Measurements from ENCODE around the gene FXYD4. TPM values are rescaled to one million over a fixed set of nuclear protein-coding genes. Genes with fewer than 3 reads are reported as not detected.
"Not testable (repeated sequence)": the region's sequence is repeated elsewhere in the genome, so short reads cannot be mapped to it uniquely, and the experiment has no call there.

The FXYD4 gene
- total RNA-seq, 3 donors from 2014 or later: not detected

GRCh38 chr10:43327986-43328385 lies 43.5 kb upstream of the FXYD4 start:
- ATAC-seq (no peak), DNase-seq (no peak)
- peaks cover under 1% of the 10 kb centered on the region for H3K4me1 ChIP-seq (ENCODE audit: low read depth)
- H3K9me3 ChIP-seq: no peaks in the 10 kb centered on the region
- intact Hi-C loops (cut with DNase I, micrococcal nuclease): no loop called here
- H3K36me3 ChIP-seq (ENCODE audit: low read depth): no peaks in the 10 kb centered on the region
- no peak overlapping the region for H3K4me3 ChIP-seq
- no peak for TF ChIP-seq CTCF (IDR thresholded peaks at IDR 0.05)

GRCh38 chr10:43328810-43329209 lies 42.6 kb upstream of the FXYD4 start:
- intact Hi-C loops (cut with DNase I, micrococcal nuclease); ATAC-seq: not testable (repeated sequence)

GRCh38 chr10:43329246-43329885 lies 42.1 kb upstream of the FXYD4 start:
- ATAC-seq; H3K4me3 ChIP-seq; intact Hi-C loops (cut with DNase I, micrococcal nuclease); H3K36me3 ChIP-seq (ENCODE audit: low read depth); DNase-seq; H3K4me1 ChIP-seq (ENCODE audit: low read depth); H3K9me3 ChIP-seq: not testable (repeated sequence)

More at GRCh38 chr10:43328810-43329209, 42.6 kb upstream of the FXYD4 start:
- not testable (repeated sequence) for H3K4me1 ChIP-seq (ENCODE audit: low read depth); H3K9me3 ChIP-seq; H3K4me3 ChIP-seq; H3K36me3 ChIP-seq (ENCODE audit: low read depth); DNase-seq

GRCh38 chr10:43330049-43330823 lies 41.2 kb upstream of the FXYD4 start:
- DNase-seq; intact Hi-C loops (cut with DNase I, micrococcal nuclease); H3K4me3 ChIP-seq; H3K36me3 ChIP-seq (ENCODE audit: low read depth); ATAC-seq; H3K4me1 ChIP-seq (ENCODE audit: low read depth); H3K9me3 ChIP-seq: not testable (repeated sequence)

- DNase-seq; ATAC-seq; H3K4me1 ChIP-seq (ENCODE audit: low read depth); intact Hi-C loops (cut with DNase I, micrococcal nuclease); H3K9me3 ChIP-seq; H3K4me3 ChIP-seq; H3K36me3 ChIP-seq (ENCODE audit: low read depth): not testable (repeated sequence)
Measured at GRCh38 chr10:43330824-43331127, 40.7 kb upstream of the FXYD4 start.

- ATAC-seq (no peak), DNase-seq (no peak)
- TF ChIP-seq CTCF (IDR thresholded peaks at IDR 0.05): no peak
- Histone ChIP-seq H3K4me1 (ENCODE audit: low read depth) (no peaks in the 10 kb centered on the region), H3K4me3 (no peak overlapping the region), H3K36me3 (ENCODE audit: low read depth) (no peaks in the 10 kb centered on the region), H3K9me3 (no peaks in the 10 kb centered on the region)
- intact Hi-C loops (cut with DNase I, micrococcal nuclease): no loop called here
Measured at GRCh38 chr10:43333653-43334052, 37.8 kb upstream of the FXYD4 start.

GRCh38 chr10:43336061-43336460 lies 35.4 kb upstream of the FXYD4 start:
- no peak for DNase-seq
- no peak for TF ChIP-seq CTCF (IDR thresholded peaks at IDR 0.05)
- H3K4me3 ChIP-seq: no peak overlapping the region
- intact Hi-C loops (cut with DNase I, micrococcal nuclease): no loop called here
- H3K4me1 ChIP-seq (ENCODE audit: low read depth): no peaks in the 10 kb centered on the region
- no peaks in the 10 kb centered on the region for H3K36me3 ChIP-seq (ENCODE audit: low read depth)
- H3K9me3 ChIP-seq: no peaks in the 10 kb centered on the region
- ATAC-seq: no peak
